ENCODE data around the gene GAS1.
A peak's percentile ranks its signal among the peaks of the same experiment; 100 is the strongest.

The GAS1 gene, protein sequence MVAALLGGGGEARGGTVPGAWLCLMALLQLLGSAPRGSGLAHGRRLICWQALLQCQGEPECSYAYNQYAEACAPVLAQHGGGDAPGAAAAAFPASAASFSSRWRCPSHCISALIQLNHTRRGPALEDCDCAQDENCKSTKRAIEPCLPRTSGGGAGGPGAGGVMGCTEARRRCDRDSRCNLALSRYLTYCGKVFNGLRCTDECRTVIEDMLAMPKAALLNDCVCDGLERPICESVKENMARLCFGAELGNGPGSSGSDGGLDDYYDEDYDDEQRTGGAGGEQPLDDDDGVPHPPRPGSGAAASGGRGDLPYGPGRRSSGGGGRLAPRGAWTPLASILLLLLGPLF

DNA sequence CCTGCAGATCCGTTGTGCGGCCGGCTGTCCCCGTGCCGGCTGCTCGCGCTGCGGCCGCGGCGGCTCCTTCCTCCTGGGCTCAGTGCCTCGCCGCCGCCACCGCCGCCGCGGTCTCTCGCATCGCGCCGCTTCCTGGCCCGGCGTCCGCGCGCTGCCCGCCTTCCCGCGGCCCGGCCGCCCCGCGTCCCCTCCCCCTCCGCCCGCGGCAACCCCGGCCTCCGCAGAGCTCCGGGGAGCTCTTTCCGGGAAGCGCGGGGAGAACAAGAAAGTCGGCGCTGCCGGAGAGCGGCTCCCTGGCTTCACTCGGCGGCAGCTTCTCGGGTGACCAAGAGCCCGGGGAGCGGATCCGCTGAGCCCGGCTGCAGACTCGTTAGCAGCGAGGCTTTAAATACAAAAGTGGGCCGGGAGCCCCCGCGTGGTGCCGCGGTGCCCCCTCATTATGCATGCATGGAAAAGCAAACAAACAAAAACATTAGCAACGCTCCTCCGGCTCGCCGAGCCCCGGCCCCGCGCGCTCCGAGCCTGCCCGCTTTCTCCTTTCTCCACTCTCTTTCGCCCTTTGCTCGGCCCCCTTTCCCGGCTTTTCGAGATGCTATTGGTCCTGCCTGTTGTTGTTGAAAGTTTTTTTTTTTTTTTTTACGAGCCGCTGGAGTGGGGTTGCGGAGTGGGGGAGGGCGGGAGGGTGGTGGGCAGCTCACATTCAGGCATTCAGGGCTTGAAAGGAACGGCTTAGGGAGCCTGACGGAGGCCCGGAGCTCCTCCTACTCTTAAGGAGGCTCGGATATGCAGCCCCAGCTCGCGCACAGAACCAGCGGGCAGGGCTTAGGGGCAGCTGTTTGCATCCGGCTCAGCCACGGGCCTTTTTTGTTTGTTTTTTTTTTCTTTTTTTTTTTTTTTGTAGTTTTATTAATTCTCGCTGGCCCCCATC lies at the start of gene GAS1:
TSS of gene GAS1 (minus strand) at position 361 of the 928 bp plus-strand sequence. CDS start 727 bp downstream, outside the sequence.
- Histone ChIP-seq H3K9me3 (ENCODE audit: control insufficient read depth in 2 of 2, low read length in 2 of 2) (no peaks in the 10 kb centered on the region), H3K4me3 (ENCODE audit: low read length in 2 of 2) (peak within 1 kb of the TSS; percentile 69 to 72), H3K27ac (ENCODE audit: low read depth in 2 of 2, low read length in 2 of 2) (peak within 1 kb of the TSS; percentile 37 to 68), H3K27me3 (ENCODE audit: control insufficient read depth in 2 of 2, insufficient read depth in 2 of 2, low read length in 2 of 2) (peaks cover 15 to 27% of the 10 kb centered on the region in 2 donors), H3K4me1 (ENCODE audit: control insufficient read depth in 2 of 2, insufficient read depth in 2 of 2, low read length in 2 of 2) (peaks cover 7 to 12% of the 10 kb centered on the region in 2 donors), H3K9ac (ENCODE audit: low read depth in 1 of 2, low read length in 2 of 2) (peak within 1 kb of the TSS in 1 of 2 donors; percentile 24), H3K36me3 (ENCODE audit: control insufficient read depth in 2 of 2, insufficient read depth in 2 of 2, low read length in 2 of 2) (no peaks in the 10 kb centered on the region)

DNA sequence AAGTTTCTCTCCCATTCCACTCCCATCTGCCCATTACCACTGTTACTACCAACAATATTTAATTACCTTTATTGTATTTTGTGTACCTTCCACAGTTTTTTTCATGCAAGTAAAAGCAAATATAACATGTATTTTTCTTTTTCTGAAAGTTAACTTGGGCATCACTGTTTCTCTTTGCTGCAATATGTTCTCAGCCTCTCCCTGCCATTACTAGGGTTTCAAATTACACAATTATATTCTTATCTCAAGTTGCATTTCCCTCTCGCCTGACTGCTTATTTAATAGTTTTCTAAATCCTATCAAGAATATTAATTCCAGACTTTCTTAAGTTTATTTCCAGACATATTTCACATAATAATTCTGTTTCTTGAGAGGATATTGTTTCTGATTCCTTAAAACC lies 46.9 kb upstream of the GAS1 start:
- Histone ChIP-seq H3K4me3 (ENCODE audit: low read length in 2 of 2) (no peak overlapping the region), H3K27ac (ENCODE audit: low read depth in 2 of 2, low read length in 2 of 2) (no peak overlapping the region), H3K27me3 (ENCODE audit: control insufficient read depth in 2 of 2, insufficient read depth in 2 of 2, low read length in 2 of 2) (peaks cover 0 to 2% of the 10 kb centered on the region in 2 donors), H3K36me3 (ENCODE audit: control insufficient read depth in 2 of 2, insufficient read depth in 2 of 2, low read length in 2 of 2) (no peaks in the 10 kb centered on the region), H3K4me1 (ENCODE audit: control insufficient read depth in 2 of 2, insufficient read depth in 2 of 2, low read length in 2 of 2) (no peaks in the 10 kb centered on the region), H3K9me3 (ENCODE audit: control insufficient read depth in 2 of 2, low read length in 2 of 2) (no peaks in the 10 kb centered on the region), H3K9ac (ENCODE audit: low read depth in 1 of 2, low read length in 2 of 2) (no peak overlapping the region)

DNA sequence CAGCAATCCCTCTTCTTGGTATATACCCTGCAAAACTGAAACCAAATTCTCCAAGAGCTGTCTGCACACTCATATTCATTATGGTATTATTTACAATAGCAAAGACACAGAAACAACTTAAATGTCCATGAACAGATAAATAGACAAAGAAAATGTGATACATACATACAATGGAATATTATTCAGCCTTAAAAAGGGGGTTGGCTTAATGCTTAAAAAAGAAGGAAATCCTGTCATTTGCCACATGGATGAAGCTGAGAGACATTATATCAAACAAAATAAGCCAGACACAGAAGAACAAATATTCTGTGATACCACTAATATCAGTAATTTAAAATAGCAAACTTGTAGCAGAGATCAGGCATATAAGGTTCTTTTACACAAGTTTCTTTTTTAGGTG lies 46.5 kb upstream of the GAS1 start:
- no peak overlapping the region for H3K27ac ChIP-seq (ENCODE audit: low read depth in 2 of 2, low read length in 2 of 2)
- no peak overlapping the region for H3K4me3 ChIP-seq (ENCODE audit: low read length in 2 of 2)
- H3K27me3 ChIP-seq (ENCODE audit: control insufficient read depth in 2 of 2, insufficient read depth in 2 of 2, low read length in 2 of 2) = peaks cover 0 to 2% of the 10 kb centered on the region in 2 donors
- no peaks in the 10 kb centered on the region for H3K36me3 ChIP-seq (ENCODE audit: control insufficient read depth in 2 of 2, insufficient read depth in 2 of 2, low read length in 2 of 2)
- no peak overlapping the region for H3K9ac ChIP-seq (ENCODE audit: low read depth in 1 of 2, low read length in 2 of 2)
- H3K9me3 ChIP-seq (ENCODE audit: control insufficient read depth in 2 of 2, low read length in 2 of 2) = no peaks in the 10 kb centered on the region
- no peaks in the 10 kb centered on the region for H3K4me1 ChIP-seq (ENCODE audit: control insufficient read depth in 2 of 2, insufficient read depth in 2 of 2, low read length in 2 of 2)

DNA sequence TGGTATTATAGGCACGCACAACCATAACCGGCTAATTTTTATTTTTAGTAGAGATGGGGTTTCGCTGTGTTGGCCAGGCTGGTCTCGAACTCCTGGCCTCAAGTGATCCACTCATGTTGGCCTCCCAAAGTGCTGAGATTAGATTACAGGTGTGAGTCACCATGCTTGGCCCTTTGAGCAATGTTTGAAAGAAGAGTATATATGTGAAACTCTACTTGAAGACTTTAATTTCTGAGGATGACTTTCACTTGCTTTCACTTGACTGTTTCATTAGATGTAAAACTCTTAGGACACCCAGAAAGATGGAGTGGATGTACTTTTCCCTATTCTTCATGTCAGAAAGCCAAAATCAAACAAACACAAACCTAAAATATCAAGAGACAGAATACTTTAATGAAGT lies 43.8 kb upstream of the GAS1 start:
- Histone ChIP-seq H3K4me1 (ENCODE audit: control insufficient read depth in 2 of 2, insufficient read depth in 2 of 2, low read length in 2 of 2) (no peaks in the 10 kb centered on the region), H3K4me3 (ENCODE audit: low read length in 2 of 2) (no peak overlapping the region), H3K27me3 (ENCODE audit: control insufficient read depth in 2 of 2, insufficient read depth in 2 of 2, low read length in 2 of 2) (no peaks in the 10 kb centered on the region), H3K36me3 (ENCODE audit: control insufficient read depth in 2 of 2, insufficient read depth in 2 of 2, low read length in 2 of 2) (no peaks in the 10 kb centered on the region), H3K9ac (ENCODE audit: low read depth in 1 of 2, low read length in 2 of 2) (no peak overlapping the region), H3K27ac (ENCODE audit: low read depth in 2 of 2, low read length in 2 of 2) (no peak overlapping the region), H3K9me3 (ENCODE audit: control insufficient read depth in 2 of 2, low read length in 2 of 2) (no peaks in the 10 kb centered on the region)

DNA sequence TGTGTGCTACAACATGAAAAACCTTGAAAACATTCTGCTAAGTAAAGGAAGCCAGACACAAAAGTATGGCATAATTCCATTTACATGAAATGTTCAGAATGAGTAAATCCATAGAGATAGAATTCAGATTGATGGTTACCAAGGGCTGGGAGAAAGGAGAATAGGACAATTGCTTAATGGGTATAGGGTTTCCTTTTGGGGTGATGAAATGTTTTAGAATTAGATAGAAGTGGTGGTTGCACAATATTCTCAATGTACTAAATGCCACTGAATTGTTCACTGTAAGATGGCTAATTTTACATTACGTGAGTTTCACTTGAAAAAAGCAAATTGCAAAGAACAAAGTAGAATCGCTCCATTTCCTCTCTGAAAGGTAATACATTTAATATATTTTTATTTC lies 43.0 kb upstream of the GAS1 start:
- H3K27ac ChIP-seq (ENCODE audit: low read depth in 2 of 2, low read length in 2 of 2) = no peak overlapping the region
- no peak overlapping the region for H3K4me3 ChIP-seq (ENCODE audit: low read length in 2 of 2)
- no peaks in the 10 kb centered on the region for H3K9me3 ChIP-seq (ENCODE audit: control insufficient read depth in 2 of 2, low read length in 2 of 2)
- no peak overlapping the region for H3K9ac ChIP-seq (ENCODE audit: low read depth in 1 of 2, low read length in 2 of 2)
- H3K27me3 ChIP-seq (ENCODE audit: control insufficient read depth in 2 of 2, insufficient read depth in 2 of 2, low read length in 2 of 2) = no peaks in the 10 kb centered on the region
- H3K36me3 ChIP-seq (ENCODE audit: control insufficient read depth in 2 of 2, insufficient read depth in 2 of 2, low read length in 2 of 2) = no peaks in the 10 kb centered on the region
- H3K4me1 ChIP-seq (ENCODE audit: control insufficient read depth in 2 of 2, insufficient read depth in 2 of 2, low read length in 2 of 2) = no peaks in the 10 kb centered on the region

DNA sequence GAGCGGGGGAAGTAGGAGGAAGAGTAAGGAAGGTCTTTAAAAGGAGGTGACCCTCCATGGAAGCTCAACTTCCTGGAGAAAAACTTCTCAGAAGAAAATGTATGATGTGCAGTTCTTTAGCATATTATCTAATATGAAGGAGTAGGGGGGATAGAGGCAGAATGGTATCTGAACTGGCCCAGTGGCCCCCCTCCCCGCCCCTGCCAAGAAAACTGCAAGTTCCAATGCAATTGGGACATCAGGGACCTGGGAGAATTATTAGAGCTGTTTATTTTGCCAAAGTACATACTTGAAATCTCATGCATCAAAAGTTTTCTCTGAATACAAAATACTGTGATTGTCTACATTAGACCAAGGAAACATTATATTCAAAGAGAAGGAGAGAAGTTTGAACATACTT lies 40.6 kb upstream of the GAS1 start:
- Histone ChIP-seq H3K36me3 (ENCODE audit: control insufficient read depth in 2 of 2, insufficient read depth in 2 of 2, low read length in 2 of 2) (no peaks in the 10 kb centered on the region), H3K4me3 (ENCODE audit: low read length in 2 of 2) (no peak overlapping the region), H3K4me1 (ENCODE audit: control insufficient read depth in 2 of 2, insufficient read depth in 2 of 2, low read length in 2 of 2) (no peaks in the 10 kb centered on the region), H3K27ac (ENCODE audit: low read depth in 2 of 2, low read length in 2 of 2) (no peak overlapping the region), H3K9ac (ENCODE audit: low read depth in 1 of 2, low read length in 2 of 2) (no peak overlapping the region), H3K27me3 (ENCODE audit: control insufficient read depth in 2 of 2, insufficient read depth in 2 of 2, low read length in 2 of 2) (no peaks in the 10 kb centered on the region), H3K9me3 (ENCODE audit: control insufficient read depth in 2 of 2, low read length in 2 of 2) (no peaks in the 10 kb centered on the region)

DNA sequence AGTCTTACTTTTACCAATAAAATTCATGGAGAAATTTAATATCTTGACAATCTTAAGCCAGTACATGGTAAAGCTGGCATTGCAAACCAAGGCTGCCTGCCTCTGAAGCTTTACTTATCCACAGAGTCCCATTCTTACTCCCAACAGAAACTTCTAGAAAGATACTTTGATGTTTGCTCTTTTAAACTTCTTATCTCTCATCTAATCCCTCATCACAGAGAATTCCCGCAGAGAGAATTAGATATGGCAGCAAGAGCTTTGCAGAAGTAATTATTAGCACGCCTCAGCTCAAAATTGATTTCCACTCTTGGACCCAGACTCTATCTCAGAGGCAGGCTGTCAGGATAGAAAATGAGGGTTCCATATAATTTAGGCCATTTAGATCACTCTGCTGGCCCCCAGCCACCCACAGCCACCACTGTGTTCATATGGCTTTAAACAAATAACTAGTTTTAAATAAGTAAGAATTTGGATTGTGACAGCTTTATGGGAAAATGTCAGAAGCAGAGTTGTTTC lies 37.9 kb upstream of the GAS1 start:
- Histone ChIP-seq H3K9me3 (ENCODE audit: control insufficient read depth in 2 of 2, low read length in 2 of 2) (no peaks in the 10 kb centered on the region), H3K27me3 (ENCODE audit: control insufficient read depth in 2 of 2, insufficient read depth in 2 of 2, low read length in 2 of 2) (no peaks in the 10 kb centered on the region), H3K4me1 (ENCODE audit: control insufficient read depth in 2 of 2, insufficient read depth in 2 of 2, low read length in 2 of 2) (no peaks in the 10 kb centered on the region), H3K4me3 (ENCODE audit: low read length in 2 of 2) (no peak overlapping the region), H3K27ac (ENCODE audit: low read depth in 2 of 2, low read length in 2 of 2) (no peak overlapping the region), H3K9ac (ENCODE audit: low read depth in 1 of 2, low read length in 2 of 2) (no peak overlapping the region), H3K36me3 (ENCODE audit: control insufficient read depth in 2 of 2, insufficient read depth in 2 of 2, low read length in 2 of 2) (no peaks in the 10 kb centered on the region)

DNA sequence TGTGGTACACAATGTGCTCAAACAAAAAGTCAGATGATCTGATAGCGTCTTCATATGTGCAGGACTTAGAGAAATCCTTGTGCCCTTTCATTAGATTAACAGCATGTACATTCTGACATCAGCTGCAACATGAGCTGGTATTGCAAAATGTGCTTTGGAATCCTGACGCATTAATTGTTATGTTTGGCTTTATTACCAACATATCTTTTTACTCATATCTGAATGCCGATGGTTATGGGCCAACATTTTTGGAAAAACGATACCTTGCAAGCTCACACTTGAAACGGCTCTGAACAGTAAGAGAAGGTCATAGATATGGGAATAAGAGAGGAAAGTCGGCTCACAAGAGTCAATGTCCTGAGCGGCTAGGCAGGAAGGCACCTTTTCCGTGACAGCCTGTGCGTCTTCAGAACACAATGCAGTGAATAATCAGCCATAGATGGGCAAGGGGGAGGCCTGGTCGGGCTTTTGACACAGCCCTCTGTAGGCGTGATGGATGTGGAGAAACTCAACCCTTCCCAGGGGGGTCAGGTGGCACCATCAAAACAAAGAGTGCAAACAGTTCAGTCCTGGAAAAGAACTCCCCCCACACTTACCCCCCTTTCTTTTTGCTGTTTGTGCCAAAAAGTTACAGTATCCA lies 36.4 kb upstream of the GAS1 start:
- Histone ChIP-seq H3K4me3 (ENCODE audit: low read length in 2 of 2) (no peak overlapping the region), H3K27me3 (ENCODE audit: control insufficient read depth in 2 of 2, insufficient read depth in 2 of 2, low read length in 2 of 2) (no peaks in the 10 kb centered on the region), H3K4me1 (ENCODE audit: control insufficient read depth in 2 of 2, insufficient read depth in 2 of 2, low read length in 2 of 2) (no peaks in the 10 kb centered on the region), H3K9ac (ENCODE audit: low read depth in 1 of 2, low read length in 2 of 2) (no peak overlapping the region), H3K9me3 (ENCODE audit: control insufficient read depth in 2 of 2, low read length in 2 of 2) (no peaks in the 10 kb centered on the region), H3K27ac (ENCODE audit: low read depth in 2 of 2, low read length in 2 of 2) (no peak overlapping the region), H3K36me3 (ENCODE audit: control insufficient read depth in 2 of 2, insufficient read depth in 2 of 2, low read length in 2 of 2) (no peaks in the 10 kb centered on the region)

DNA sequence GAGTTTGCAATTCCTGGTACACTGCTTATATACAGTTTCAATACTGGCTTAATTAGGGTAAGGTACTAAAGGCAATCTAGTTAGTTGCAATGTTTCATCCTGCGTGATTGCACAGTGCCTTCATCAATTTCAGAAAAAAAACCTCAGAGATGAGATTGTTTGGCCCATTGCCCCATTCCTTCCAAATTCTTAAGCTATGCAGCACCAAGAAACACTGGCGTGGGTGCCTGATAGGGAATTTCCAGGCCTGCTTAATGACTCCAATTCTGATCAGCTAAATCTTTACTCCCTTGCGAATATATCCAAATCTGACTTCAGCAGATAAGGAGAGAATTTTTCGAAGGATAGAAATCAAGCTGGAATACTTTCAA lies 35.9 kb upstream of the GAS1 start:
- H3K9me3 ChIP-seq (ENCODE audit: control insufficient read depth in 2 of 2, low read length in 2 of 2) = no peaks in the 10 kb centered on the region
- no peaks in the 10 kb centered on the region for H3K4me1 ChIP-seq (ENCODE audit: control insufficient read depth in 2 of 2, insufficient read depth in 2 of 2, low read length in 2 of 2)
- H3K27me3 ChIP-seq (ENCODE audit: control insufficient read depth in 2 of 2, insufficient read depth in 2 of 2, low read length in 2 of 2) = no peaks in the 10 kb centered on the region
- no peaks in the 10 kb centered on the region for H3K36me3 ChIP-seq (ENCODE audit: control insufficient read depth in 2 of 2, insufficient read depth in 2 of 2, low read length in 2 of 2)
- no peak overlapping the region for H3K27ac ChIP-seq (ENCODE audit: low read depth in 2 of 2, low read length in 2 of 2)
- H3K9ac ChIP-seq (ENCODE audit: low read depth in 1 of 2, low read length in 2 of 2) = no peak overlapping the region
- H3K4me3 ChIP-seq (ENCODE audit: low read length in 2 of 2) = no peak overlapping the region

DNA sequence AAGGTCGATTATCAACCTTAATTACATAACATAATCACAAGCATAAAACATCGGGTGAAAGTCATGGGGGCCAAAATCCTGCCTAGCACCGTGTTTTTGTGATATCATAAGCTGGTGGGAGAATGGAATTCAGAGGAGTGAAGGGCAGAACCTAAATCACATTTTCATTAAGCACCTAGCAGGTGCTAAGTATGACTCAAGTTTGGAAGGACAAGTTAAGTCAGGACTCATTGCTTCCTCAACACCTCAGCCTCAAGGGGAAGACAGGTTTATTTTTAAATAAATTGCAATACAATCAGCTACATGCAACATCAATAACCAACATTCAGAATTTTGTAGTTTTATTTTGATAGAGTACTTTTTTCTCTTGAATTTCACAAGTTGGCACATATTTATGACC lies 33.5 kb upstream of the GAS1 start:
- Histone ChIP-seq H3K27me3 (ENCODE audit: control insufficient read depth in 2 of 2, insufficient read depth in 2 of 2, low read length in 2 of 2) (peaks cover 0 to 2% of the 10 kb centered on the region in 2 donors), H3K9me3 (ENCODE audit: control insufficient read depth in 2 of 2, low read length in 2 of 2) (no peaks in the 10 kb centered on the region), H3K9ac (ENCODE audit: low read depth in 1 of 2, low read length in 2 of 2) (no peak overlapping the region), H3K4me1 (ENCODE audit: control insufficient read depth in 2 of 2, insufficient read depth in 2 of 2, low read length in 2 of 2) (no peaks in the 10 kb centered on the region), H3K36me3 (ENCODE audit: control insufficient read depth in 2 of 2, insufficient read depth in 2 of 2, low read length in 2 of 2) (no peaks in the 10 kb centered on the region), H3K4me3 (ENCODE audit: low read length in 2 of 2) (no peak overlapping the region), H3K27ac (ENCODE audit: low read depth in 2 of 2, low read length in 2 of 2) (no peak overlapping the region)
